HEK293 (cell line): ENCODE results near the gene HYAL3.

Source experiments
- CTCF ChIA-PET: fragments of 350-600 bp; formaldehyde crosslinking; extraction: SDS; loops from one replicate; lab custom pipeline; 2021; ENCODE audit warnings: antibody characterized with exemption; lab: Yijun Ruan, JAX
- POLR2A ChIA-PET: fragments of 300-600 bp; formaldehyde crosslinking; extraction: SDS; loops from one replicate; lab custom pipeline; 2020; ENCODE audit warnings: antibody characterized with exemption, inconsistent platforms; lab: Yijun Ruan, JAX
- H3K27ac ChIP-seq: fragments of 200-500 bp; sonication (Bioruptor generic); 2 replicates; pipeline ENCODE4 v1.5.1; 2014; ENCODE audit warnings: low read depth, low read length, control low read depth, inconsistent platforms; ENCODE audit errors: extremely low read depth
- H3K36me3 ChIP-seq, 2 experiments: fragments of 200-500 bp in 1 of 2; sonication (Bioruptor generic) in 1 of 2; 1 replicate in 1 of 2; 2 replicates in 1 of 2; pipeline ENCODE4 v1.5.1; 2014 to 2017; ENCODE audit warnings: inconsistent platforms in 2 of 2, low read length in 2 of 2; ENCODE audit not compliant: control insufficient read depth in 2 of 2, insufficient read depth in 1 of 2
- H3K4me1 ChIP-seq: fragments of 200-500 bp; sonication (Bioruptor generic); 2 replicates; pipeline ENCODE4 v1.5.1; 2014; ENCODE audit warnings: mild to moderate bottlenecking, low read length, inconsistent platforms; ENCODE audit not compliant: control insufficient read depth, insufficient read depth
- H3K4me3 ChIP-seq: 2 replicates; pipeline ENCODE4 v1.5.1; 2011; ENCODE audit warnings: low read depth, mild to moderate bottlenecking, control low read depth, low read length, moderate library complexity
- H3K9me3 ChIP-seq: fragments of 200-500 bp; sonication (Bioruptor generic); 2 replicates; pipeline ENCODE4 v1.5.1; 2014; ENCODE audit warnings: low read depth, low read length, inconsistent platforms; ENCODE audit not compliant: control insufficient read depth, insufficient read depth
- ATF2 ChIP-seq: fragments of 450-650 bp; formaldehyde crosslinking; IDR thresholded peaks from 2 replicates; pipeline ENCODE4 v1.5.1; 2016; ENCODE audit warnings: missing biosample characterization, missing genetic modification characterization, low read depth
- BCL11A ChIP-seq: fragments of 450-650 bp; formaldehyde crosslinking; IDR thresholded peaks from 2 replicates; pipeline ENCODE4 v1.5.1; 2016; ENCODE audit warnings: low read depth, missing biosample characterization, missing genetic modification characterization
- ELK4 ChIP-seq: IDR thresholded peaks from 2 replicates; pipeline ENCODE4 v1.6.1; 2011; ENCODE audit warnings: mild to moderate bottlenecking, low read depth, low read length, borderline replicate concordance
- GLIS2 ChIP-seq: fragments of 450-650 bp; formaldehyde crosslinking; IDR thresholded peaks from 2 replicates; pipeline ENCODE4 v1.5.1; 2016; ENCODE audit warnings: missing biosample characterization, missing genetic modification characterization
- KLF10 ChIP-seq: fragments of 450-650 bp; IDR thresholded peaks from 2 replicates; pipeline ENCODE4 v1.5.1; 2018; ENCODE audit warnings: missing biosample characterization, mild to moderate bottlenecking, missing genetic modification characterization
- KLF17 ChIP-seq: fragments of 450-650 bp; formaldehyde crosslinking; IDR thresholded peaks from 2 replicates; pipeline ENCODE4 v1.5.1; 2016; ENCODE audit warnings: missing biosample characterization, missing genetic modification characterization
- ZIC2 ChIP-seq: fragments of 450-650 bp; formaldehyde crosslinking; IDR thresholded peaks from 2 replicates; pipeline ENCODE4 v1.5.1; 2016; ENCODE audit warnings: missing biosample characterization, missing genetic modification characterization
- ZNF112 ChIP-seq: fragments of 450-650 bp; formaldehyde crosslinking; IDR thresholded peaks from 2 replicates; pipeline ENCODE4 v1.5.0; 2017; ENCODE audit warnings: missing biosample characterization, missing genetic modification characterization
- ZNF274 ChIP-seq, 2 experiments: fragments of 200-500 bp in 1 of 2; fragments of 450-650 bp in 1 of 2; sonication (Bioruptor generic) in 1 of 2; formaldehyde crosslinking in 1 of 2; IDR thresholded peaks; 2 replicates each; pipeline versions ENCODE4 v1.5.1 to v1.6.1; 2014 to 2016; ENCODE audit warnings: borderline replicate concordance in 1 of 2, inconsistent platforms in 1 of 2, low read length in 1 of 2, missing biosample characterization in 1 of 2, missing genetic modification characterization in 1 of 2
- ZNF350 ChIP-seq: fragments of 450-650 bp; formaldehyde crosslinking; IDR thresholded peaks from 2 replicates; pipeline ENCODE4 v1.5.0; 2017; ENCODE audit warnings: missing biosample characterization, mild to moderate bottlenecking, missing genetic modification characterization
- ZNF394 ChIP-seq: fragments of 450-650 bp; formaldehyde crosslinking; IDR thresholded peaks from 2 replicates; pipeline ENCODE4 v1.5.1; 2016; ENCODE audit warnings: missing biosample characterization, missing genetic modification characterization, mild to moderate bottlenecking, moderate library complexity, borderline replicate concordance
- ZNF48 ChIP-seq: fragments of 450-650 bp; formaldehyde crosslinking; IDR thresholded peaks from 2 replicates; pipeline ENCODE4 v1.5.1; 2016; ENCODE audit warnings: missing biosample characterization, missing genetic modification characterization
- ZNF510 ChIP-seq: fragments of 450-650 bp; formaldehyde crosslinking; IDR thresholded peaks from 2 replicates; pipeline ENCODE4 v1.5.1; 2018; ENCODE audit warnings: mild to moderate bottlenecking, missing genetic modification characterization, missing biosample characterization; ENCODE audit not compliant: insufficient replicate concordance
- ZNF549 ChIP-seq: fragments of 450-650 bp; IDR thresholded peaks from 2 replicates; pipeline ENCODE4 v1.5.1; 2018; ENCODE audit warnings: missing biosample characterization, missing genetic modification characterization, mild to moderate bottlenecking, inconsistent platforms, moderate library complexity
- ZNF777 ChIP-seq: fragments of 450-650 bp; formaldehyde crosslinking; IDR thresholded peaks from 2 replicates; pipeline ENCODE4 v1.5.1; 2017; ENCODE audit warnings: missing biosample characterization, missing genetic modification characterization, borderline replicate concordance
- ZSCAN16 ChIP-seq: fragments of 450-650 bp; formaldehyde crosslinking; IDR thresholded peaks from 2 replicates; pipeline ENCODE4 v1.5.1; 2016; ENCODE audit warnings: missing biosample characterization, missing genetic modification characterization
- ZXDB ChIP-seq: fragments of 450-650 bp; formaldehyde crosslinking; IDR thresholded peaks from 2 replicates; pipeline ENCODE4 v1.5.1; 2016; ENCODE audit warnings: missing biosample characterization, missing genetic modification characterization
- TF ChIP-seq, protein P1 (sequence below): fragments of 450-650 bp; formaldehyde crosslinking; IDR thresholded peaks from 2 replicates; pipeline ENCODE4 v1.5.1; 2017; ENCODE audit warnings: missing biosample characterization, missing genetic modification characterization
- TF ChIP-seq, protein P2 (sequence below): fragments of 450-650 bp; formaldehyde crosslinking; IDR thresholded peaks from 2 replicates; pipeline ENCODE4 v1.5.1; 2016; ENCODE audit warnings: missing biosample characterization, missing genetic modification characterization

HYAL3 gene

GRCh38 chr3:50271314-50271936 is 27.8 kb downstream of the HYAL3 start:
- H3K4me3 ChIP-seq: no peak overlapping the region
- CTCF ChIA-PET: interaction anchor here (0.6 to 3.8 kb wide), 12 partner anchors 8 to 238 kb away, joined by 3 to 38 read pairs (median 5); no protein-coding TSS in a partner anchor
- H3K27ac ChIP-seq: no peak overlapping the region
- POLR2A ChIA-PET: no interaction called here
- H3K36me3 ChIP-seq: no peaks in the 10 kb centered on the region
- H3K4me1 ChIP-seq: no peaks in the 10 kb centered on the region
- TF ChIP-seq, protein P1, sequence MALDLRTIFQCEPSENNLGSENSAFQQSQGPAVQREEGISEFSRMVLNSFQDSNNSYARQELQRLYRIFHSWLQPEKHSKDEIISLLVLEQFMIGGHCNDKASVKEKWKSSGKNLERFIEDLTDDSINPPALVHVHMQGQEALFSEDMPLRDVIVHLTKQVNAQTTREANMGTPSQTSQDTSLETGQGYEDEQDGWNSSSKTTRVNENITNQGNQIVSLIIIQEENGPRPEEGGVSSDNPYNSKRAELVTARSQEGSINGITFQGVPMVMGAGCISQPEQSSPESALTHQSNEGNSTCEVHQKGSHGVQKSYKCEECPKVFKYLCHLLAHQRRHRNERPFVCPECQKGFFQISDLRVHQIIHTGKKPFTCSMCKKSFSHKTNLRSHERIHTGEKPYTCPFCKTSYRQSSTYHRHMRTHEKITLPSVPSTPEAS (tag by site-specific recombination): no peak
- no peaks in the 10 kb centered on the region for H3K9me3 ChIP-seq

- POLR2A ChIA-PET: no interaction called here
- CTCF ChIA-PET: interaction anchor here (0.6 to 3.8 kb wide), 10 partner anchors 7 to 85 kb away, joined by 3 to 38 read pairs (median 6); no protein-coding TSS in a partner anchor
- Histone ChIP-seq H3K4me1 (no peaks in the 10 kb centered on the region), H3K4me3 (no peak overlapping the region), H3K9me3 (no peaks in the 10 kb centered on the region), H3K36me3 (no peaks in the 10 kb centered on the region), H3K27ac (no peak overlapping the region)
- TF ChIP-seq ZNF350 (no peak), ZNF394 (no peak), ZNF274 (IDR thresholded peaks at IDR 0.05; ENCODE audit: low read length) (no peak), ZNF274 (tag by site-specific recombination; IDR thresholded peaks at IDR 0.05; ENCODE audit: borderline replicate concordance) (no peak), ELK4 (no peak)
These were observed 28.6 kb downstream of the HYAL3 start for GRCh38 chr3:50270422-50271224.

GRCh38 chr3:50269977-50270413 is 29.2 kb downstream of the HYAL3 start:
- no peaks in the 10 kb centered on the region for H3K9me3 ChIP-seq
- H3K4me1 ChIP-seq: peaks cover under 1% of the 10 kb centered on the region; the same call in 1 of the 2 replicates
- TF ChIP-seq ZNF777: no peak
- TF ChIP-seq ZNF549 (tag by site-specific recombination): no peak
- peak; percentile 24; the same call in 1 of the 2 replicates for TF ChIP-seq ZIC2 (tag by site-specific recombination)
- TF ChIP-seq ZXDB: no peak
- TF ChIP-seq, protein P2, sequence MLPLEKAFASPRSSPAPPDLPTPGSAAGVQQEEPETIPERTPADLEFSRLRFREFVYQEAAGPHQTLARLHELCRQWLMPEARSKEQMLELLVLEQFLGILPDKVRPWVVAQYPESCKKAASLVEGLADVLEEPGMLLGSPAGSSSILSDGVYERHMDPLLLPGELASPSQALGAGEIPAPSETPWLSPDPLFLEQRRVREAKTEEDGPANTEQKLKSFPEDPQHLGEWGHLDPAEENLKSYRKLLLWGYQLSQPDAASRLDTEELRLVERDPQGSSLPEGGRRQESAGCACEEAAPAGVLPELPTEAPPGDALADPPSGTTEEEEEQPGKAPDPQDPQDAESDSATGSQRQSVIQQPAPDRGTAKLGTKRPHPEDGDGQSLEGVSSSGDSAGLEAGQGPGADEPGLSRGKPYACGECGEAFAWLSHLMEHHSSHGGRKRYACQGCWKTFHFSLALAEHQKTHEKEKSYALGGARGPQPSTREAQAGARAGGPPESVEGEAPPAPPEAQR (tag by site-specific recombination): no peak
- no peak for TF ChIP-seq GLIS2
- ChIA-PET CTCF (interaction anchor here (1.4 to 3.8 kb wide), 4 partner anchors 10 to 78 kb away, joined by 4 to 38 read pairs (median 5); no protein-coding TSS in a partner anchor), POLR2A (no interaction called here)
- no peaks in the 10 kb centered on the region for H3K36me3 ChIP-seq
- no peak overlapping the region for H3K4me3 ChIP-seq
- H3K27ac ChIP-seq: no peak overlapping the region

DNA sequence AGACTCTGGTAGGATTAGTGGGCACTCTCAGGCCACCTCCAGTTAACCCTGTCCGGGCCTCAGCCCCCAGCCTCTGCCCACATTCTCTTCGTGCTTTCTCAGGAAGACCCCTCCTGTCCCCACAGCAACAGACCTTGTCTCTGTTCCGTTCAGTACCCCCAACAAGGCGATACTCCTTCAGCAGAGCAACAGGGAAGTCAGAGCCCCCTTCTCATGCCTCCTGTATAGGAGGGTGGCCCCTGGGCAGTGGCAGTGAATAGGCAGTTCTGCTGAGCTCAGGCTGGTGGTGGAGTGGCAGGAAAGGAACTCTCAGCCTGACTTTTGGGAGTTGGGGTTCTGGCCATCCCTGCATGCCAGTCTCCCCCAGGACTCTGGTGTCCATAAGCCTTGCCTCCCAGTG is 29.7 kb downstream of the HYAL3 start:
- Histone ChIP-seq H3K36me3 (no peaks in the 10 kb centered on the region), H3K4me1 (peaks cover 3% of the 10 kb centered on the region; the same call in 1 of the 2 replicates), H3K27ac (no peak overlapping the region), H3K4me3 (no peak overlapping the region), H3K9me3 (no peaks in the 10 kb centered on the region)
- CTCF ChIA-PET: interaction anchor here (0.6 to 3.8 kb wide), 6 partner anchors 9 to 77 kb away, joined by 3 to 38 read pairs (median 4); partner anchors contain the start of gene HYAL2
- POLR2A ChIA-PET: no interaction called here
- TF ChIP-seq ATF2 (no peak), KLF10 (no peak), ZNF48 (tag by site-specific recombination) (no peak), KLF17 (tag by site-specific recombination) (no peak), BCL11A (tag by site-specific recombination) (no peak), ZNF112 (tag by site-specific recombination) (no peak), ZNF510 (no peak), ZSCAN16 (tag by site-specific recombination) (no peak)
